OCI-LY7 (cell line): Measurements from ENCODE around the gene CFLAR. TPM values are rescaled to one million over a fixed set of nuclear protein-coding genes. Genes with fewer than 3 reads are reported as not detected.

Source experiments
- BruUV-seq: library from RNA; stranded (reverse); fragments of 400-500 nt; replicated peaks from 2 replicates; lab custom pipeline; 2021; lab: Mats Ljungman, UMichigan
- CTCF ChIA-PET: fragments of 300-600 bp; sonication (Branson Sonifier 250); formaldehyde crosslinking; loops from one replicate; lab custom pipeline; 2022; ENCODE audit warnings: antibody characterized with exemption; ENCODE audit not compliant: unreplicated experiment; lab: Charles Lee
- POLR2A ChIA-PET: fragments of 300-600 bp; sonication (Branson Sonifier 250); formaldehyde crosslinking; loops from one replicate; lab custom pipeline; 2022; ENCODE audit warnings: antibody characterized with exemption; lab: Charles Lee
- DNase-seq: peaks from one replicate; pipeline ENCODE4 v3.0.0-alpha.2; 2015; ENCODE audit warnings: low spot score
- H2AFZ ChIP-seq: fragments of 200-600 bp; sonication (generic), shearing (Covaris generic); 2 replicates; pipeline ENCODE4 v1.6.1; 2014; ENCODE audit warnings: mild to moderate bottlenecking, antibody characterized with exemption, low read length, moderate library complexity
- H3K27ac ChIP-seq: fragments of 200-600 bp; sonication (generic); 2 replicates; pipeline ENCODE4 v1.5.1; 2014; ENCODE audit warnings: mixed run types, low read depth, mild to moderate bottlenecking, moderate library complexity, low read length, inconsistent platforms; ENCODE audit not compliant: poor library complexity, severe bottlenecking
- H3K36me3 ChIP-seq: fragments of 200-600 bp; sonication (generic); 2 replicates; pipeline ENCODE4 v1.6.1; 2014; ENCODE audit warnings: mild to moderate bottlenecking, antibody characterized with exemption, low read length, moderate library complexity, mixed read lengths; ENCODE audit not compliant: insufficient read depth
- H3K4me1 ChIP-seq: fragments of 200-600 bp; sonication (generic); 2 replicates; pipeline ENCODE4 v1.5.1; 2014; ENCODE audit warnings: mild to moderate bottlenecking, low read length; ENCODE audit not compliant: insufficient read depth, poor library complexity, severe bottlenecking
- H3K4me2 ChIP-seq: fragments of 200-600 bp; sonication (generic); 2 replicates; pipeline ENCODE4 v1.6.1; 2014; ENCODE audit warnings: mild to moderate bottlenecking, low read length
- H3K4me3 ChIP-seq: fragments of 200-600 bp; sonication (generic); 2 replicates; pipeline ENCODE4 v1.5.1; 2014; ENCODE audit warnings: mild to moderate bottlenecking, low read depth, low read length; ENCODE audit not compliant: poor library complexity, severe bottlenecking
- H3K79me2 ChIP-seq: fragments of 200-600 bp; sonication (generic); 2 replicates; pipeline ENCODE4 v1.6.1; 2016; ENCODE audit warnings: low read depth, mild to moderate bottlenecking, low read length, moderate library complexity, mixed read lengths; ENCODE audit not compliant: insufficient read depth
- H3K9me2 ChIP-seq: fragments of 200-600 bp; sonication (generic); 2 replicates; pipeline ENCODE4 v1.6.1; 2016; ENCODE audit warnings: mild to moderate bottlenecking, low read length, mixed read lengths; ENCODE audit not compliant: insufficient read depth
- H3K9me3 ChIP-seq: fragments of 200-600 bp; sonication (generic); 2 replicates; pipeline ENCODE4 v1.6.1; 2014; ENCODE audit warnings: mild to moderate bottlenecking, mixed run types, low read length, mixed read lengths
- H4K20me1 ChIP-seq: fragments of 200-600 bp; sonication (generic); 2 replicates; pipeline ENCODE4 v1.6.1; 2014; ENCODE audit warnings: mild to moderate bottlenecking, antibody characterized with exemption, low read length, moderate library complexity, mixed read lengths; ENCODE audit not compliant: insufficient read depth
- CTCF ChIP-seq: fragments of 200-600 bp; sonication (generic); conservative IDR thresholded peaks from 2 replicates; pipeline ENCODE4 v1.5.1; 2014; ENCODE audit warnings: mild to moderate bottlenecking, antibody characterized with exemption, low read length, moderate library complexity, mixed read lengths
- EZH2phosphoT487 ChIP-seq: fragments of 200-600 bp; sonication (generic); IDR thresholded peaks from 2 replicates; pipeline ENCODE4 v1.6.1; 2018; ENCODE audit warnings: low read depth, borderline replicate concordance, mild to moderate bottlenecking, mixed run types, antibody characterized with exemption, low read length, moderate library complexity, mixed read lengths
- intact Hi-C: fragments of 100-400 bp; cut with micrococcal nuclease; formaldehyde crosslinking; loops from one replicate; pipeline ENCODE4 v1.10.0; 2022; ENCODE audit not compliant: unreplicated experiment
- total RNA-seq, 2 experiments: library from RNA; depleted of rRNA in 1 of 2; stranded (reverse); fragments of >200 nt in 1 of 2; shearing (Covaris generic) in 1 of 2; gene quantifications; 2 replicates each; pipeline ENCODE4 v1.2.3, GENCODE V29; 2014 to 2022

CFLAR gene
- total RNA-seq, 2 experiments from 2014 or later, result 42.8 to 82.5 TPM

GRCh38 chr2:201109186-201109585 is 6.8 kb upstream of the CFLAR start:
- no peaks in the 10 kb centered on the region for H3K9me3 ChIP-seq
- H3K36me3 ChIP-seq, result no peaks in the 10 kb centered on the region
- H3K79me2 ChIP-seq, result no peaks in the 10 kb centered on the region
- H3K4me2 ChIP-seq, result no peak overlapping the region
- no peak overlapping the region for H2AFZ ChIP-seq
- TF ChIP-seq CTCF (no peak), EZH2phosphoT487 (no peak)
- CTCF ChIA-PET, result no interaction called here
- H3K4me3 ChIP-seq, result no peak overlapping the region
- intact Hi-C loops, result no loop called here
- no peak overlapping the region for H3K27ac ChIP-seq
- no TSS peak for BruUV-seq
- no peaks in the 10 kb centered on the region for H4K20me1 ChIP-seq
- no peaks in the 10 kb centered on the region for H3K9me2 ChIP-seq
- POLR2A ChIA-PET, result interaction anchor here (0.5 to 0.9 kb wide), 3 partner anchors 9 to 1153 kb away, joined by 3 to 5 read pairs (median 3); no protein-coding TSS in a partner anchor
- DNase-seq, result no peak
- H3K4me1 ChIP-seq, result peaks cover 8% of the 10 kb centered on the region

- ChIA-PET POLR2A (interaction anchor here (0.7 kb wide), 1 partner anchor 65 kb away, joined by 3 read pairs; no protein-coding TSS in a partner anchor), CTCF (no interaction called here)
- no peak for TF ChIP-seq CTCF
- TF ChIP-seq EZH2phosphoT487, result no peak
Observed at GRCh38 chr2:201110615-201111014, 5.3 kb upstream of the CFLAR start.

GRCh38 chr2:201111096-201111495 is 4.9 kb upstream of the CFLAR start:
- Histone ChIP-seq H3K9me2 (no peaks in the 10 kb centered on the region), H3K36me3 (no peaks in the 10 kb centered on the region; the same call in 1 of the 2 replicates), H3K9me3 (peaks cover 8% of the 10 kb centered on the region; the same call in 1 of the 2 replicates), H3K79me2 (no peaks in the 10 kb centered on the region), H3K4me3 (no peak overlapping the region), H3K4me1 (no peaks in the 10 kb centered on the region), H3K27ac (no peak overlapping the region), H4K20me1 (no peaks in the 10 kb centered on the region), H2AFZ (no peak overlapping the region), H3K4me2 (no peak overlapping the region)
- no peak for DNase-seq
- ChIA-PET POLR2A (interaction anchor here (0.7 to 0.9 kb wide), 2 partner anchors 60 to 147 kb away, joined by 3 read pairs; no protein-coding TSS in a partner anchor), CTCF (no interaction called here)
- intact Hi-C loops, result no loop called here
- BruUV-seq, result no TSS peak
- TF ChIP-seq CTCF (no peak), EZH2phosphoT487 (no peak)

More at GRCh38 chr2:201110615-201111014, 5.3 kb upstream of the CFLAR start:
- intact Hi-C loops, result no loop called here
- H3K9me2 ChIP-seq, result no peaks in the 10 kb centered on the region
- H3K36me3 ChIP-seq, result no peaks in the 10 kb centered on the region; the same call in 1 of the 2 replicates
- no peak overlapping the region for H3K4me3 ChIP-seq
- no peak for DNase-seq
- H3K4me2 ChIP-seq, result no peak overlapping the region
- no peaks in the 10 kb centered on the region for H3K79me2 ChIP-seq
- no peaks in the 10 kb centered on the region for H4K20me1 ChIP-seq
- no peak overlapping the region for H3K27ac ChIP-seq
- no peak overlapping the region for H2AFZ ChIP-seq
- H3K4me1 ChIP-seq, result no peaks in the 10 kb centered on the region
- H3K9me3 ChIP-seq, result peaks cover 7% of the 10 kb centered on the region; the same call in 1 of the 2 replicates
- BruUV-seq, result no TSS peak
